Upper lobe of left lung (tissue), 4 donors: Measurements from ENCODE around the gene TSPAN17.

Experiments used
- POLR2AphosphoS5 ChIP-seq, 2 donors: sonication (generic); formaldehyde crosslinking; IDR thresholded peaks; one replicate each; pipeline ENCODE4 v1.5.1; 2017; ENCODE audit warnings: antibody characterized with exemption in 2 of 2
- TF ChIP-seq, protein P1 (sequence below), 6 experiments: fragments of 450-650 bp in 4 of 6; fragments of 200-600 bp in 2 of 6; sonication (generic) in 2 of 6; IDR thresholded peaks; one replicate each; pipeline ENCODE4 v1.5.1; 2016 to 2019; ENCODE audit warnings: antibody characterized with exemption in 6 of 6

DNA sequence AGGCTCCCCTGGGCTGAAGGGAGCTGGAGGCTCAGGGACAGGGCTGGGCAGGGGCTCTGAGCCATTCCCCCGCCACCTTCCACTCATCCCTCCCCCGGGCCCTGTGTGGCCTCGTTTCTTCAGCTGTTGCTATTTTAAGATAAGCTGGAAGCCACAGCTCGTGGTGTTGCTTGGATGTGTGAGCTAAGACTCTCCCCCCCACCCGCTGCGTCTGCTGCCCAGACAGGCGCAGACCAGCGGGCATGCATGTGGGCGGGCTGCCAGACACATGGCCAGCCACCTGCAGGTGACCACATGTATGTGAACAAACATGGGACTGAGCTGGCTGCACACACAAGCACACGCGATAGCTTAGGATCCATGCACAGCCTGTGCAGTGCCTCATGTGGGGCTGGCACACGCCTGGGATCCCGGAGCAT, 25.6 kb upstream of the TSPAN17 start:
- no peak for TF ChIP-seq POLR2AphosphoS5 (IDR thresholded peaks at IDR 0.05)
- TF ChIP-seq, protein P1, sequence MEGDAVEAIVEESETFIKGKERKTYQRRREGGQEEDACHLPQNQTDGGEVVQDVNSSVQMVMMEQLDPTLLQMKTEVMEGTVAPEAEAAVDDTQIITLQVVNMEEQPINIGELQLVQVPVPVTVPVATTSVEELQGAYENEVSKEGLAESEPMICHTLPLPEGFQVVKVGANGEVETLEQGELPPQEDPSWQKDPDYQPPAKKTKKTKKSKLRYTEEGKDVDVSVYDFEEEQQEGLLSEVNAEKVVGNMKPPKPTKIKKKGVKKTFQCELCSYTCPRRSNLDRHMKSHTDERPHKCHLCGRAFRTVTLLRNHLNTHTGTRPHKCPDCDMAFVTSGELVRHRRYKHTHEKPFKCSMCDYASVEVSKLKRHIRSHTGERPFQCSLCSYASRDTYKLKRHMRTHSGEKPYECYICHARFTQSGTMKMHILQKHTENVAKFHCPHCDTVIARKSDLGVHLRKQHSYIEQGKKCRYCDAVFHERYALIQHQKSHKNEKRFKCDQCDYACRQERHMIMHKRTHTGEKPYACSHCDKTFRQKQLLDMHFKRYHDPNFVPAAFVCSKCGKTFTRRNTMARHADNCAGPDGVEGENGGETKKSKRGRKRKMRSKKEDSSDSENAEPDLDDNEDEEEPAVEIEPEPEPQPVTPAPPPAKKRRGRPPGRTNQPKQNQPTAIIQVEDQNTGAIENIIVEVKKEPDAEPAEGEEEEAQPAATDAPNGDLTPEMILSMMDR (IDR thresholded peaks at IDR 0.05) = no peak
